HG03064 (cell line): ENCODE measurements around the gene RASAL3.

Source experiments
- ATAC-seq: cut with Tn5 transposase; IDR thresholded peaks from one replicate; pipeline ENCODE4 v1.9.1; 2021; ENCODE audit warnings: low read depth; ENCODE audit not compliant: unreplicated experiment

Gene RASAL3

DNA sequence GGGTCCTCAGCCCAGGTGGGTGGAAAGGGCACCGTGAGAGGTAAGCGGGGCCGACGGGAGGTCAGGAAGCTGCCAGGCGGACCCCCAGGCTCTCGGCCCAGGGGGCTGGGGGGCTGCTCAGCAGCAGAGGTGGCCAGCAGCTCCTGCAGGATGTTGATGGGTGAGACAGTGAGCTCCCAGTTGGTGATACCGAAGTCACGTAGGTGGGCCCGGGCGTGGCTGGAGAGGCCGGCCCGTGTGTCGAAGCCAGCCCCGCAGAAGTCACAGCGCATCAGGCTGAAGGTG is 27.6 kb downstream of the RASAL3 start:
- no peak for ATAC-seq

DNA sequence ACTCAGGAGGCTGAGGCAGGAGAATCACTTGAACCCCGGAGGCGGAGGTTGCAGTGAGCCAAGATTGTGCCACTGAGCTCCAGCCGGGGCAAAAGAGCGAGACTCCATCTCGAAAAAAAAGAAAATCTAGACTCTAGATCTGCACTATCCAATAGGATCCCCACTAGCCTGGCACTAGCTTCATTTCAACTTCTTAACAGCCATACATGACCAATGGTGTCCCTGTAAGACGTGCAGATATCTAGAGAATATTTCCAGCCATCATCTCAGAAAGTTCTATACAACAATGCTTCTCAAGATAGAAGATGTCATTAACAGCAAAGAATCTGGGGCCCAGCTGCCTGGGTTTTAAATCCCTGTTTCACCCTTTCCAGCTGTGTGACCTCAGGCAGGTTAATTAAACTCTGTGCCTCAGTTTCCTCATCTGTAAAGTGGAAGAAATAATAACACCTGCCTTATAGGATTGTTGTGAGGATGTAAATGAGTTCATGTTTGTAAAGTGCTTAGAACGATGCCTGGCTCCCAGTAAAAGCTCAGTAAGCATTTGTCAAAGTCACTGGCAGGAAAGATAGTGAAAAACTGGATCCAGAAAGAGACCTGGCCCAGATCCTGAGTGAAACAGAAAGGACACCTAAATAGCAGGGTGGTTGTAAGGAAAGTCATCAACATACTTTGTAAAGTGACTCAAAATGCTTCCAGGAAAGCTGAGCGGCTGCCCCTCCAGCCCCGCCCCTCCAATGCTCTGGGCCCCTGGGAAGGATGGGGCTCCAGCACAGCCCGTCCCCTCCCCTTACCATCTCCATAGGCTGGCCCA is 28.1 kb downstream of the RASAL3 start:
- no peak for ATAC-seq

- ATAC-seq, result no peak
Measured at GRCh38 chr19:15433519-15434069, 30.8 kb downstream of the RASAL3 start.

DNA sequence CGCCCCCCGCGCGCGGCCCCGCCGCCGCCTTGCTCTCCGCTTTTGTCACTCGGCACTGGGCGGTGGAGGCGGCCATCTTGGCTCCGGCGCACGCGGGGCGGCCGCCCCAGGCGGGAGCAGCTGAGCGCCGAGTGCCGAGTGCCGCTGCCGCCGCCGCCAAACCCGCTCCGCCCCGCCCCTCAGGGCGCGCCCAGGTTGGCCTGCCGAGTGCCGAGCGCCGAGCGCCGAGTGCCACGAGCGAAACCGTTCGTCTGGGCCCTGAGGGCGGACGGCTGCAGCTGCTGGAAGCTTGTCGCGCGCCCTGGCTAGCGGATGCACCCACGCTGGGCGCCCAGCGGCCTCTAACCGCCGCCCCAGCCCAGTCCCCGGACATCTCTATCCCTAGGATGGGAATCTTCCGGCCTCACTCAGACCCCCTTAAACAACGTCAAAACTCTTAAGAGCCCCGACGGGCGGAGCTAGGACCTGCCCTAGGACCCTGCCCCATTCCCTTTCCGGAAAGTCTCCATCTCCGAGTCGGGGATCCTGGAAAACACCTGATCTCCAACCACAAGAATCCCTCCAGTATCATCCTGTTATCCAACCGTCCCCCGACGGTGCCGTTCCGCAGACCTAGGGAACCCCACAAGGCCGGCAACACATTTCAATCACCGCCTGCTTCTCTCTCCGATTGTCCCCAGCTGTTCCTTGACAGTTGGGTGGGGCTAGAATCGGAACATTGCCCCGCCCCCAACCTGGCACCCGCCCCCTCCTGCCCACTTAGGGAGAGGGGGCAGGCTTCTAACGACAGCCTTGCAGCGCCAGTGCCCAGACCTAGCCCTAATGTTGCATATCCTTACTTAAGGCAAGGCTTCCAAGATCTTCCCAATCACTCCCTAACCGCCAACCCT is 31.5 kb downstream of the RASAL3 start:
- peak; percentile 63 for ATAC-seq

GRCh38 chr19:15432018-15432494 is 32.3 kb downstream of the RASAL3 start:
- ATAC-seq, result no peak

GRCh38 chr19:15431396-15432017 is 32.8 kb downstream of the RASAL3 start:
- no peak for ATAC-seq

GRCh38 chr19:15430526-15431120 is 33.7 kb downstream of the RASAL3 start:
- ATAC-seq, result no peak

GRCh38 chr19:15429825-15430467 is 34.4 kb downstream of the RASAL3 start:
- ATAC-seq, result no peak

DNA sequence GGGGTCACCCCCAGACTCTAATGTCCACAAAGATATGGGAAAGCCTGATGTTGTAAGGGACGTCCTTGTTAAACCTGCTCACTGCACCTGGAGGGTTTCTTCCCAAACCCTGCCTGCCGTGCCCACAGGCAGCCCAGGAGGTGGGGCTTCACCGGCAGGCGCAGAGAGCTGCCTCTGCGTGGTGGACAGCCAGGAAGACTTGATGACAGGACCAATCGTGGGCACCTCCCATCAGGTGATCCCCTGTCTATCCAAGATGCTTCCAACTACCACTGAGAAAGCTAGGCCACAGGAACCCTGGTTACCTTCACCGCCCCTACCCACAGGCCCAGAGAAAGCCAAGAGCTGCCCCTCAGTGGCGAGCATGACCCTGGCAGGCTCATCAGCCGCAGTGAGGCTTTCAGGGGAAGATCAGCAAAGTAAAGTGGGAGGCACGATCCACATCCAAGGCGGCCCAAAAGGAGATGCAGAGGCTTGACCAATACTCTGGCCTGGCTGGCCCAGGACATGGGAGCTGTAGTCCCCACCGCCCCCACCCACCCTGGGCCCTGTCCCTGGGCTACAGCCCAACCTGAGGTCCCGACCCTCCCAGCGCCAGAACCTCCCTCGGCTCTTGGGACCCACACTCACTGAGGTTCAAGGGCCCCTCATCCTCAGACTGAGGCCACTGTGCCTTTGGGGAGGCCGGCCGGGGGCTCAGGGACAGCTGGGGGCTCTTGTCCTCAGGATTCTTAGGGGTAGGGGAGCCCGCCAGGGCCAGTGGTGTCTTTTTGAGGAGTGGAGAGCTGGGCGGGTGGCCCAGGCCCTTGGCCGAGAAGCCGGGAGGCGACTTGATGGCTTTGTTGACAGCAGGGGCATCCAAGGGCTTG is 35.2 kb downstream of the RASAL3 start:
- no peak for ATAC-seq

GRCh38 chr19:15427991-15428471 is 36.3 kb downstream of the RASAL3 start:
- ATAC-seq, result no peak

DNA sequence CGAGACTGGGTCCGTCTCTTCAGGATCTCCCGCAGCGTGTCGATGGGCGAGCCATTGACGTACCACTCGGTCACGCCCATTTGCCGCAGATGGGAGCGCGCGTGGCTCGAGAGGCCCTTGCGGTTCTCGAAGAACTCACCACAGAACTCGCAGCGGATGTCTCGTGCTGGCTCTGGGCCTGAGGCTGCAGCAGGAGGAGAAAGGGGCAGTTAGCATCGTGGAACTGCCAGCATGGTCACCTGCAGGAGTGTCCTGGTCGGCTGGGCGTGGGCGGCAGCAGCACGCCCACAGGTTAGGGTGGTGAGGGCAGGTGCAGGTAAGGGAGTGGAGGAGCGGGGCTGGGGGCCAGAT is 37.0 kb downstream of the RASAL3 start:
- no peak for ATAC-seq

DNA sequence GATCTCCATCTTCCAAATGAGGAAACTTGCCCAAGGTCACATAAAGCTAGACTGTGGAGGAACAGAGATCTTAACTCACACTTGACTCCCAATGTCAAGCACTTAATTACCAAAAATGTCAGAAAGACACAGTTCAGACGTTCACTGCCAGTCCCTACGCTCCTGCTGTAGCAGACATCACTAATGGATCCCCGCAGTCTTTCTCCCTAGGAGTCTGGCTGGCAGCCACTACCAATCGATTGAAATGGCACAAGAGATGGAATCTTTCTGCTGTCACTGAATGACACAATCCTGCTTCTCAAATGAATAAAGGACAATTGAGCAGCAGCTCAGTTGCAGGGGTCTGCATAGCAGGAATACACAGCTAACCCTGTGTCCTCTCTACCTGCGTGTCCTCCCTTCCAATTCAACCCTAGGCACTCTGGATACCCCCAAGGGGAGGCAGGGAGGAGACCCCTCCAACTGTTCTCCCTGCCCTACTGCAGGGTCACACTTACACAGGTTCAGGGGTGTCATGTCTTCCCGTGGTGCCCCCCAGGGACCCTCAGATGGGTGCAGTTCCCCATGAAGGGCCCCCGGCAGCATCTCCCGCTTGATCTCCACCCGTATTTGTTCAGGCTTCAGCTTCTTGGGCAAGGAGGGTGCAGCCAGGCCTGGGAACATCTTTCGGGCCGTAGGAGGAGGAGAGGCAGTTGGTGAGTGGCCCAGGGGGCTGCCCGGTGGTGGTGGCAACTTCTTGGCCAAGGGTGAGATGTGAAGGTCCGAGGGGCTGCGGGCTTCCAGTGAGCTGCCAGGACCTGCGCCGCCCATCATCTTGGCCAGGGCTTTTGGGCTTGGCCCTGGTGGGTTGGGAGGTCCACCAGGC is 37.6 kb downstream of the RASAL3 start:
- no peak for ATAC-seq

GRCh38 chr19:15425321-15425950 is 38.9 kb downstream of the RASAL3 start:
- no peak for ATAC-seq

DNA sequence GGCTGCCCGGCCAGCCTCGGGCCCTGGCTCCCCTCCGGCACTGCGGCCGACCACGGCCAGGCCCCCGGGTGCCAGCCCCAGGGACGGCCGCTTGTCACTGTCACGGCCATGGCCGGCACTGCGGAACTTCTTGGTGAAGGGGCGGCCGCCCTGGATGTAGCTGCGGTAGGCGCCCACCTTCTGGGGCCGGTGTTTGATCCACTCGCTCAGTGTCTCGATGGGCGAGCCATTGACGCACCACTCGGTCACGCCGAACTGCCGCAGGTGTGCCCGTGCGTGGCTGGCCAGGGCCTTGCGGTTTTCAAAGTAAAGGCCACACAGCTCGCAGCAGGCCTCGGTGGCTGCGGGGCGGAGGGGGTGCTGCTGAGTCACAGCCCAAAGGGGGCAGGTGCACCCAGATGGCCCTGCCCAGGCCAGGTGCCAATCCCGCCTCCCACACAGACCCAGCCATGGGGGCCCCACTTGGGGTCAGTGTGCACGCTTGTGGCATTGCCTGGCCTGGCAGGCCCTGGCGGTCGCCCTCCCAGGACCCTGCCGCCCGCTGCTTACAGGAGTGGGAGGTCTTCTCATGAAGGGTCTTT is 39.6 kb downstream of the RASAL3 start:
- no peak for ATAC-seq

- no peak for ATAC-seq
Measured at GRCh38 chr19:15424121-15424520, 40.2 kb downstream of the RASAL3 start.

GRCh38 chr19:15423130-15423529 is 41.2 kb downstream of the RASAL3 start:
- no peak for ATAC-seq

GRCh38 chr19:15422296-15423075 is 41.9 kb downstream of the RASAL3 start:
- no peak for ATAC-seq
